ENCODE results near the gene ATP9B. TPM values are rescaled to one million over a fixed set of nuclear protein-coding genes. Genes with fewer than 3 reads are reported as not detected.

Gene ATP9B
- polyA plus RNA-seq, 3 donors, result 7.2 to 20.3 (median 14.0) TPM

DNA sequence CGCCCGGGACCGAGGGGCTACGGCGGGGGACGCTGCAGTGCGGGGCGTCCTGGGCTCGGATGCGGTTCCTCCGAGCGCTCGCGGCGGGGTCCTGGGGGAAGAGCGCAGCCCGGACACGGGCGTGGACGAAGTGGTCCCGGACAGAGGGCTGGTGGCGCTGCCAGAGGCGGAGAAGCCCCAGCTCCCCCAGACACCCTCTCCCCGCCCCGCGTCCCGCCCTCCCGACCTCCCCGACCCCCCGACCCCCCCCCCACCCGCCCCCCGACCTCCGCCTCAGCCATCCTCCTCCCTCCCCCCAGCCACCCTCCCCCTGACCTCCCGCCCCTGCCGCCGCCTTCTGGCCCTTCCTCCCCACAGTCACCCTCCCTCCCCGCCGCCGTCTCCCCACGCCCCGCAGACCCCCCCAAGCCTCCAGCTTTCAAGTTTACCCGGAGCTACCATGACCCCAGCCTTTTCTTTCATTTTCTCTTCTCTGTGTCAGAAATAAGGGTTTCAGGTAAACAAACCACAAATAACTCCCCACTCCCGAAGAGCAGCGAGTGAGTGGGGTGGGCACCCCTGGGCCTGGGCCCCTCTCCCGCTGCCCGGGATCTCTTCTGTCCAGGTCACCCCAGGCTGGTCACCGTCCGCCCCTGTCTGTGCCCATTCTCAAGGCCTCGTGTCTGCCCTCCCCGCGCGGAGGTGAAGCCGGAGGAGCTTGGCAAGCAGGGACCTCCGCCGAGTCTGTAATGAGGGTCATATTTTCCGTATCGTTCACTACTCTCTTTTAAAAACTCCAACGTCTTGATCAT lies 331.6 kb downstream of the ATP9B start:
- H3K9me3 Mint-ChIP-seq, result peaks cover 0 to 12% (median 0%) of the 10 kb centered on the region in 7 donors
- H3K4me1 Mint-ChIP-seq, result peaks cover 55% of the 10 kb centered on the region
- peaks cover 17% of the 10 kb centered on the region for H4K20me1 ChIP-seq (ENCODE audit: insufficient read depth, low read length)
- no peak for DNase-seq
- TF ChIP-seq, protein P1, sequence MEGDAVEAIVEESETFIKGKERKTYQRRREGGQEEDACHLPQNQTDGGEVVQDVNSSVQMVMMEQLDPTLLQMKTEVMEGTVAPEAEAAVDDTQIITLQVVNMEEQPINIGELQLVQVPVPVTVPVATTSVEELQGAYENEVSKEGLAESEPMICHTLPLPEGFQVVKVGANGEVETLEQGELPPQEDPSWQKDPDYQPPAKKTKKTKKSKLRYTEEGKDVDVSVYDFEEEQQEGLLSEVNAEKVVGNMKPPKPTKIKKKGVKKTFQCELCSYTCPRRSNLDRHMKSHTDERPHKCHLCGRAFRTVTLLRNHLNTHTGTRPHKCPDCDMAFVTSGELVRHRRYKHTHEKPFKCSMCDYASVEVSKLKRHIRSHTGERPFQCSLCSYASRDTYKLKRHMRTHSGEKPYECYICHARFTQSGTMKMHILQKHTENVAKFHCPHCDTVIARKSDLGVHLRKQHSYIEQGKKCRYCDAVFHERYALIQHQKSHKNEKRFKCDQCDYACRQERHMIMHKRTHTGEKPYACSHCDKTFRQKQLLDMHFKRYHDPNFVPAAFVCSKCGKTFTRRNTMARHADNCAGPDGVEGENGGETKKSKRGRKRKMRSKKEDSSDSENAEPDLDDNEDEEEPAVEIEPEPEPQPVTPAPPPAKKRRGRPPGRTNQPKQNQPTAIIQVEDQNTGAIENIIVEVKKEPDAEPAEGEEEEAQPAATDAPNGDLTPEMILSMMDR (IDR thresholded peaks at IDR 0.05), result no peak
- peaks cover 28 to 39% (median 34%) of the 10 kb centered on the region in 3 donors for H3K27me3 Mint-ChIP-seq (ENCODE audit: low read depth in 3 of 3)
- peak overlapping the region; percentile 80 to 85 for H3K4me3 Mint-ChIP-seq
- WGBS (ENCODE audit: insufficient coverage), result 26% methylated on average over 26 of the region's 58 CpGs
- intact Hi-C loops (cut with micrococcal nuclease), result loop anchor here in 1 of 2 donors (10.0 kb wide), 1 partner anchor 634 kb away; the partner anchor contains the start of gene RBFA
- H3K27ac ChIP-seq (ENCODE audit: low read depth in 1 of 2, low read length in 2 of 2), result peak overlapping the region in 1 of 2 donors; percentile 70
- peak overlapping the region; percentile 78 for H3K9ac ChIP-seq (ENCODE audit: insufficient read depth, low read length, poor library complexity, severe bottlenecking)
- H3K27ac Mint-ChIP-seq, result peak overlapping the region; percentile 6 to 82 (median 72)
- peaks cover 30% of the 10 kb centered on the region for H3K79me2 ChIP-seq (ENCODE audit: insufficient read depth, low read length)
- H2AFZ ChIP-seq (ENCODE audit: insufficient read depth, low read depth, low read length, poor library complexity, severe bottlenecking), result no peak overlapping the region
- H3K27me3 ChIP-seq (ENCODE audit: control insufficient read depth in 2 of 2, insufficient read depth in 2 of 2, low read length in 2 of 2), result peaks cover 8 to 31% of the 10 kb centered on the region in 2 donors
- H3K4me2 ChIP-seq (replicated peaks; ENCODE audit: extremely low read depth, low read length, poor library complexity, severe bottlenecking), result peak overlapping the region; percentile 92
- peaks cover 61 to 74% of the 10 kb centered on the region in 2 donors for H3K4me1 ChIP-seq (ENCODE audit: control insufficient read depth in 1 of 2, insufficient read depth in 2 of 2, low read length in 2 of 2)
- H3K4me3 ChIP-seq (replicated peaks in 1 of 3; ENCODE audit: low read depth in 2 of 3, low read length in 3 of 3), result peak overlapping the region; percentile 32 to 77 (median 59)
- H3K36me3 Mint-ChIP-seq, result peaks cover 20 to 34% of the 10 kb centered on the region in 2 donors
- H3K9me3 ChIP-seq (replicated peaks in 1 of 2; ENCODE audit: control insufficient read depth in 1 of 2, insufficient read depth in 1 of 2, low read length in 2 of 2), result no peaks in the 10 kb centered on the region
- no peaks in the 10 kb centered on the region for H3K36me3 ChIP-seq (replicated peaks in 1 of 2; ENCODE audit: control insufficient read depth in 1 of 2, insufficient read depth in 2 of 2, low read length in 2 of 2)

DNA sequence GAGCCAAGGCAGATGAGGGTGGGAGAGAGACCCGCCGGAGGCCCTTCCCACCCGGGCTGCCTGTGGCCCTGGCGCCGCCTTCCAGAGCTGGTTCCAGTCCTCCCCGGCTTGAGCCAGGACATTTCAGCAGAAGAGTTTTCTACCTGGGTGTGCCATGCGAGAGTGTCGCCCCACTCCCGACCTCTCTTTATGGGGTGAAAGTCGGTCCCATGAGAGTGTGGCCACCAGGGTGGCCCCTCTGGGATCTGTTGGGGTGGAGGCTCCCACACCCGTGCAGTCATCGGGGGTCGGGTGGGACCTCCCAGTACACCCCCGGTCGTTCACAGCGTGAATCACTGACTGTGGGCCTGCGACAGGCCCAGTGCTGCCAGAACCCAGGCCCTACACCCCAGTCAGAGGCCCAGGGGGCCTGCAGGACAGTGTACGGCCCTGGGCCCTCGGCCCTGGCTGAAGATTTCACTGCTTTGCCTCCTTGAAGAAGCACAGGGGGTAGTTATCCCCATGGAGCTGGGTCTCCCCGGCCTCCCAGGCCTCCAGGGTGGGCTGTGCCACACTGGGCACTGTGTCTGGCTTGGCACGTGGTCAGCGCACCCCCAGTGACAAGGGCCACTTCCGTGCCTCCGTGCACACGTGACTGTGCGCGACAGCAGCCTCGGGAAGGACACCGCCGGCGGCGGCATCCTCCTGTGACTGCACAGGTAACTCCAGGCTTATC lies 332.5 kb downstream of the ATP9B start:
- Histone ChIP-seq H3K27ac (ENCODE audit: low read depth in 1 of 2, low read length in 2 of 2) (no peak overlapping the region), H3K36me3 (replicated peaks in 1 of 2; ENCODE audit: control insufficient read depth in 1 of 2, insufficient read depth in 2 of 2, low read length in 2 of 2) (no peaks in the 10 kb centered on the region), H3K4me3 (replicated peaks in 1 of 3; ENCODE audit: low read depth in 2 of 3, low read length in 3 of 3) (peak overlapping the region in 1 of 3 experiments; percentile 64), H3K4me1 (ENCODE audit: control insufficient read depth in 1 of 2, insufficient read depth in 2 of 2, low read length in 2 of 2) (peaks cover 67 to 74% of the 10 kb centered on the region in 2 donors), H3K27me3 (ENCODE audit: control insufficient read depth in 2 of 2, insufficient read depth in 2 of 2, low read length in 2 of 2) (peaks cover 4 to 28% of the 10 kb centered on the region in 2 donors), H3K4me2 (replicated peaks; ENCODE audit: extremely low read depth, low read length, poor library complexity, severe bottlenecking) (peak overlapping the region; percentile 67), H3K9me3 (replicated peaks in 1 of 2; ENCODE audit: control insufficient read depth in 1 of 2, insufficient read depth in 1 of 2, low read length in 2 of 2) (no peaks in the 10 kb centered on the region), H3K79me2 (ENCODE audit: insufficient read depth, low read length) (peaks cover 34% of the 10 kb centered on the region), H2AFZ (ENCODE audit: insufficient read depth, low read depth, low read length, poor library complexity, severe bottlenecking) (no peak overlapping the region), H4K20me1 (ENCODE audit: insufficient read depth, low read length) (peaks cover 20% of the 10 kb centered on the region), H3K9ac (ENCODE audit: insufficient read depth, low read length, poor library complexity, severe bottlenecking) (no peak overlapping the region)
- Mint-ChIP-seq H3K4me3 (peak overlapping the region; percentile 80 to 85), H3K27me3 (ENCODE audit: low read depth in 3 of 3) (peaks cover 25 to 32% (median 29%) of the 10 kb centered on the region in 3 donors), H3K4me1 (peaks cover 63% of the 10 kb centered on the region), H3K36me3 (peaks cover 27 to 38% of the 10 kb centered on the region in 2 donors), H3K27ac (peak overlapping the region in 3 of 7 donors; percentile 65 to 82 (median 72)), H3K9me3 (peaks cover 0 to 12% (median 2%) of the 10 kb centered on the region in 7 donors)
- TF ChIP-seq, protein P1 (IDR thresholded peaks at IDR 0.05), result no peak
- intact Hi-C loops (cut with micrococcal nuclease), result loop anchor here in 1 of 2 donors (10.0 kb wide), 1 partner anchor 633 kb away; the partner anchor contains the start of gene RBFA
- DNase-seq, result no peak
- WGBS (ENCODE audit: insufficient coverage), result 95% methylated on average over 27 of the region's 32 CpGs

All from CD14-positive monocyte (primary cell).